Ramos (cell line): Measurements from ENCODE around the gene PROZ.

Source experiments
- in situ Hi-C: fragments of 300-500 bp; cut with MboI; formaldehyde crosslinking; loops from one replicate; pipeline ENCODE4 v1.14.3; 2022; ENCODE audit warnings: low sequenced_read_pairs; ENCODE audit not compliant: unreplicated experiment

Gene PROZ

GRCh38 chr13:113138792-113139551 lies 19.5 kb upstream of the PROZ start:
- in situ Hi-C loops = no loop called here

GRCh38 chr13:113139577-113139976 lies 18.9 kb upstream of the PROZ start:
- in situ Hi-C loops = no loop called here

GRCh38 chr13:113140677-113141600 lies 17.5 kb upstream of the PROZ start:
- in situ Hi-C loops = no loop called here

- in situ Hi-C loops = no loop called here
These were observed 16.9 kb upstream of the PROZ start for GRCh38 chr13:113141601-113141970.

GRCh38 chr13:113142876-113143275 lies 15.6 kb upstream of the PROZ start:
- in situ Hi-C loops = no loop called here

GRCh38 chr13:113143466-113144254 lies 14.8 kb upstream of the PROZ start:
- in situ Hi-C loops = no loop called here

- in situ Hi-C loops = no loop called here
These were observed 14.2 kb upstream of the PROZ start for GRCh38 chr13:113144255-113144629.

- in situ Hi-C loops = no loop called here
These were observed 13.0 kb upstream of the PROZ start for GRCh38 chr13:113145496-113145895.

GRCh38 chr13:113145911-113146598 lies 12.4 kb upstream of the PROZ start:
- in situ Hi-C loops = no loop called here

GRCh38 chr13:113146750-113147149 lies 11.7 kb upstream of the PROZ start:
- in situ Hi-C loops = no loop called here

- in situ Hi-C loops = no loop called here
These were observed 11.2 kb upstream of the PROZ start for GRCh38 chr13:113147206-113147605.

- in situ Hi-C loops = no loop called here
These were observed 10.0 kb upstream of the PROZ start for GRCh38 chr13:113148407-113148806.

GRCh38 chr13:113148940-113149503 lies 9.4 kb upstream of the PROZ start:
- in situ Hi-C loops = no loop called here

- in situ Hi-C loops = no loop called here
These were observed 8.5 kb upstream of the PROZ start for GRCh38 chr13:113149711-113150549.

- in situ Hi-C loops = no loop called here
These were observed 7.7 kb upstream of the PROZ start for GRCh38 chr13:113150550-113151365.

- in situ Hi-C loops = no loop called here
These were observed 6.4 kb upstream of the PROZ start for GRCh38 chr13:113151745-113152690.

- in situ Hi-C loops = no loop called here
These were observed 5.8 kb upstream of the PROZ start for GRCh38 chr13:113152691-113152983.
